Measurements from ENCODE around the gene ADSS1. TPM values are rescaled to one million over a fixed set of nuclear protein-coding genes. Genes with fewer than 3 reads are reported as not detected.

The ADSS1 gene
- total RNA-seq, 1 experiment from 2014 or later, result 9.9 TPM

DNA sequence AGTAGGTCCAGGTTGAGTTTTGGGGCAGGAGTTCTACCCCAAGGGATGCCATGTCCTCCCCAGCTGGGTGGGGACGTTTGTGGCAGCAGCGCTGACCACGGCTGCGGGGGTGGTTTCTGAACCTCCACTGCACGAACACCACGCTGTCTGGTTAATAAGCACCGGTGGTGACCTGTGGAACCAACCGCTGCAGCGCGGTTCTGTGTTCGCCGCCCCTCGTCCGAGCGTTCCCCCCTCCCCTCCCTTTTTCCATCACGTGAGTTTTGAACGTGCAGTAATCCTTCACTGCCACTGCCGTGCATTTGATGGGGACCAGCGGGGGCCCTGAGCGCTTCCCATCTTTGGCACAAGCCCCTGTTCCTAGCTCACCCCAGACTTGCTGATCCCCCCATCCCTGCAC, 6.4 kb upstream of the ADSS1 start:
- BruUV-seq (replicated peaks), result no TSS peak
- intact Hi-C loops (cut with micrococcal nuclease), result no loop called here
- no peak for ATAC-seq

More for the DNA sequence above, 6.4 kb upstream of the ADSS1 start:
- H3K36me3 ChIP-seq (ENCODE audit: control insufficient read depth in 1 of 2, insufficient read depth in 2 of 2, low read length in 2 of 2), result peaks cover 0 to 26% of the 10 kb centered on the region in 2 experiments; a peak in 3 of 4 replicates
- no peaks in the 10 kb centered on the region for H3K9me3 ChIP-seq (ENCODE audit: control insufficient read depth in 1 of 2, insufficient read depth in 1 of 2, low read depth in 1 of 2, low read length in 2 of 2)
- no peak overlapping the region for H3K4me3 ChIP-seq (replicated peaks in 1 of 2; ENCODE audit: low read depth in 1 of 2, low read length in 2 of 2)
- ChIA-PET POLR2A (no interaction called here), RAD21 (ENCODE audit: low non-redundant PET in 1 of 2, low total read pairs in 2 of 2, uncharacterized antibody in 2 of 2, unreplicated experiment in 2 of 2) (no interaction called here), CTCF (no interaction called here)
- no peaks in the 10 kb centered on the region for H3K27me3 ChIP-seq (ENCODE audit: insufficient read depth, low read length)
- no peak overlapping the region for H3K27ac ChIP-seq (ENCODE audit: low read depth, low read length)
- H2AFZ ChIP-seq (ENCODE audit: low read depth, low read length, poor library complexity, severe bottlenecking), result no peak overlapping the region
- TF ChIP-seq CEBPB (IDR thresholded peaks at IDR 0.05; ENCODE audit: low read depth) (no peak), JUND (IDR thresholded peaks at IDR 0.05) (no peak), POLR2A (IDR thresholded peaks at IDR 0.05; ENCODE audit: borderline replicate concordance, extremely low read depth, insufficient read depth, insufficient read length) (no peak), SIN3A (IDR thresholded peaks at IDR 0.05; ENCODE audit: low read depth) (no peak), CBX3 (IDR thresholded peaks at IDR 0.05; ENCODE audit: low read depth) (no peak), EZH2 (IDR thresholded peaks at IDR 0.05) (no peak), FOSL1 (IDR thresholded peaks at IDR 0.05; ENCODE audit: low read depth) (no peak), ZFX (IDR thresholded peaks at IDR 0.05) (no peak), ELF1 (IDR thresholded peaks at IDR 0.05; ENCODE audit: borderline replicate concordance, low read depth) (no peak), POLR2AphosphoS5 (IDR thresholded peaks at IDR 0.05; ENCODE audit: low read depth, low read length) (no peak), ZNF274 (IDR thresholded peaks at IDR 0.05; ENCODE audit: low read depth, low read length) (no peak), EZH2phosphoT487 (IDR thresholded peaks at IDR 0.05; ENCODE audit: borderline replicate concordance) (no peak), EGR1 (IDR thresholded peaks at IDR 0.05; ENCODE audit: low read depth) (no peak), RAD21 (IDR thresholded peaks at IDR 0.05; ENCODE audit: low read depth) (no peak), SP1 (IDR thresholded peaks at IDR 0.05; ENCODE audit: low read depth) (no peak)
- TF ChIP-seq, protein P1, sequence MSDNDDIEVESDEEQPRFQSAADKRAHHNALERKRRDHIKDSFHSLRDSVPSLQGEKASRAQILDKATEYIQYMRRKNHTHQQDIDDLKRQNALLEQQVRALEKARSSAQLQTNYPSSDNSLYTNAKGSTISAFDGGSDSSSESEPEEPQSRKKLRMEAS (IDR thresholded peaks at IDR 0.05), result no peak
- TF ChIP-seq, protein P2, sequence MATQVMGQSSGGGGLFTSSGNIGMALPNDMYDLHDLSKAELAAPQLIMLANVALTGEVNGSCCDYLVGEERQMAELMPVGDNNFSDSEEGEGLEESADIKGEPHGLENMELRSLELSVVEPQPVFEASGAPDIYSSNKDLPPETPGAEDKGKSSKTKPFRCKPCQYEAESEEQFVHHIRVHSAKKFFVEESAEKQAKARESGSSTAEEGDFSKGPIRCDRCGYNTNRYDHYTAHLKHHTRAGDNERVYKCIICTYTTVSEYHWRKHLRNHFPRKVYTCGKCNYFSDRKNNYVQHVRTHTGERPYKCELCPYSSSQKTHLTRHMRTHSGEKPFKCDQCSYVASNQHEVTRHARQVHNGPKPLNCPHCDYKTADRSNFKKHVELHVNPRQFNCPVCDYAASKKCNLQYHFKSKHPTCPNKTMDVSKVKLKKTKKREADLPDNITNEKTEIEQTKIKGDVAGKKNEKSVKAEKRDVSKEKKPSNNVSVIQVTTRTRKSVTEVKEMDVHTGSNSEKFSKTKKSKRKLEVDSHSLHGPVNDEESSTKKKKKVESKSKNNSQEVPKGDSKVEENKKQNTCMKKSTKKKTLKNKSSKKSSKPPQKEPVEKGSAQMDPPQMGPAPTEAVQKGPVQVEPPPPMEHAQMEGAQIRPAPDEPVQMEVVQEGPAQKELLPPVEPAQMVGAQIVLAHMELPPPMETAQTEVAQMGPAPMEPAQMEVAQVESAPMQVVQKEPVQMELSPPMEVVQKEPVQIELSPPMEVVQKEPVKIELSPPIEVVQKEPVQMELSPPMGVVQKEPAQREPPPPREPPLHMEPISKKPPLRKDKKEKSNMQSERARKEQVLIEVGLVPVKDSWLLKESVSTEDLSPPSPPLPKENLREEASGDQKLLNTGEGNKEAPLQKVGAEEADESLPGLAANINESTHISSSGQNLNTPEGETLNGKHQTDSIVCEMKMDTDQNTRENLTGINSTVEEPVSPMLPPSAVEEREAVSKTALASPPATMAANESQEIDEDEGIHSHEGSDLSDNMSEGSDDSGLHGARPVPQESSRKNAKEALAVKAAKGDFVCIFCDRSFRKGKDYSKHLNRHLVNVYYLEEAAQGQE (IDR thresholded peaks at IDR 0.05; ENCODE audit: low read depth), result no peak
- TF ChIP-seq, protein P3, sequence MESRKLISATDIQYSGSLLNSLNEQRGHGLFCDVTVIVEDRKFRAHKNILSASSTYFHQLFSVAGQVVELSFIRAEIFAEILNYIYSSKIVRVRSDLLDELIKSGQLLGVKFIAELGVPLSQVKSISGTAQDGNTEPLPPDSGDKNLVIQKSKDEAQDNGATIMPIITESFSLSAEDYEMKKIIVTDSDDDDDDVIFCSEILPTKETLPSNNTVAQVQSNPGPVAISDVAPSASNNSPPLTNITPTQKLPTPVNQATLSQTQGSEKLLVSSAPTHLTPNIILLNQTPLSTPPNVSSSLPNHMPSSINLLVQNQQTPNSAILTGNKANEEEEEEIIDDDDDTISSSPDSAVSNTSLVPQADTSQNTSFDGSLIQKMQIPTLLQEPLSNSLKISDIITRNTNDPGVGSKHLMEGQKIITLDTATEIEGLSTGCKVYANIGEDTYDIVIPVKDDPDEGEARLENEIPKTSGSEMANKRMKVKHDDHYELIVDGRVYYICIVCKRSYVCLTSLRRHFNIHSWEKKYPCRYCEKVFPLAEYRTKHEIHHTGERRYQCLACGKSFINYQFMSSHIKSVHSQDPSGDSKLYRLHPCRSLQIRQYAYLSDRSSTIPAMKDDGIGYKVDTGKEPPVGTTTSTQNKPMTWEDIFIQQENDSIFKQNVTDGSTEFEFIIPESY (IDR thresholded peaks at IDR 0.05; ENCODE audit: extremely low read depth, insufficient replicate concordance, low read length), result no peak
- TF ChIP-seq, protein P4, sequence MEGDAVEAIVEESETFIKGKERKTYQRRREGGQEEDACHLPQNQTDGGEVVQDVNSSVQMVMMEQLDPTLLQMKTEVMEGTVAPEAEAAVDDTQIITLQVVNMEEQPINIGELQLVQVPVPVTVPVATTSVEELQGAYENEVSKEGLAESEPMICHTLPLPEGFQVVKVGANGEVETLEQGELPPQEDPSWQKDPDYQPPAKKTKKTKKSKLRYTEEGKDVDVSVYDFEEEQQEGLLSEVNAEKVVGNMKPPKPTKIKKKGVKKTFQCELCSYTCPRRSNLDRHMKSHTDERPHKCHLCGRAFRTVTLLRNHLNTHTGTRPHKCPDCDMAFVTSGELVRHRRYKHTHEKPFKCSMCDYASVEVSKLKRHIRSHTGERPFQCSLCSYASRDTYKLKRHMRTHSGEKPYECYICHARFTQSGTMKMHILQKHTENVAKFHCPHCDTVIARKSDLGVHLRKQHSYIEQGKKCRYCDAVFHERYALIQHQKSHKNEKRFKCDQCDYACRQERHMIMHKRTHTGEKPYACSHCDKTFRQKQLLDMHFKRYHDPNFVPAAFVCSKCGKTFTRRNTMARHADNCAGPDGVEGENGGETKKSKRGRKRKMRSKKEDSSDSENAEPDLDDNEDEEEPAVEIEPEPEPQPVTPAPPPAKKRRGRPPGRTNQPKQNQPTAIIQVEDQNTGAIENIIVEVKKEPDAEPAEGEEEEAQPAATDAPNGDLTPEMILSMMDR (IDR thresholded peaks at IDR 0.05 in 2 of 3, conservative IDR thresholded peaks at IDR 0.05 in 1 of 3; ENCODE audit: borderline replicate concordance in 1 of 3, insufficient read depth in 1 of 3, low read depth in 2 of 3, low read length in 2 of 3), result no peak
- TF ChIP-seq, protein P5, sequence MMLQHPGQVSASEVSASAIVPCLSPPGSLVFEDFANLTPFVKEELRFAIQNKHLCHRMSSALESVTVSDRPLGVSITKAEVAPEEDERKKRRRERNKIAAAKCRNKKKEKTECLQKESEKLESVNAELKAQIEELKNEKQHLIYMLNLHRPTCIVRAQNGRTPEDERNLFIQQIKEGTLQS (IDR thresholded peaks at IDR 0.05), result no peak
- no peaks in the 10 kb centered on the region for H3K79me2 ChIP-seq (ENCODE audit: insufficient read depth, low read length)
- no peaks in the 10 kb centered on the region for H3K4me1 ChIP-seq (ENCODE audit: control insufficient read depth in 1 of 2, insufficient read depth in 2 of 2, low read length in 2 of 2)
- no peaks in the 10 kb centered on the region for H3K9me2 ChIP-seq (ENCODE audit: insufficient read depth)
- no peak overlapping the region for H3K4me2 ChIP-seq (ENCODE audit: low read length)
- H3K9ac ChIP-seq (ENCODE audit: low read length), result no peak overlapping the region
- no peaks in the 10 kb centered on the region for H4K20me1 ChIP-seq (ENCODE audit: insufficient read depth)
- no peak for DNase-seq (ENCODE audit: low read depth, low spot score)
